GM23338 (cell line): Measurements from ENCODE around the gene CLCN2. TPM values are rescaled to one million over a fixed set of nuclear protein-coding genes. Genes with fewer than 3 reads are reported as not detected.
A peak's percentile ranks its signal among the peaks of the same experiment; 100 is the strongest.

ENCODE experiments used
- ATAC-seq: fragments of 200-7000 bp; cut with Tn5 transposase; 3 replicates; pipeline ENCODE4 v1.9.1; 2020
- DNase-seq: peaks from one replicate; pipeline ENCODE4 v3.0.0-alpha.2; 2015; ENCODE audit warnings: low spot score
- H2AFZ ChIP-seq: fragments of 200-600 bp; sonication (generic); 2 replicates; pipeline ENCODE4 v1.8.0; 2016; ENCODE audit warnings: antibody characterized with exemption, mild to moderate bottlenecking, moderate library complexity
- H3F3A ChIP-seq: fragments of 200-600 bp; sonication (generic); replicated peaks from 2 replicates; pipeline ENCODE4 v1.8.0; 2017; ENCODE audit warnings: antibody characterized with exemption, mixed run types, low read depth
- H3K27ac ChIP-seq: fragments of 200-600 bp; sonication (generic); 2 replicates; pipeline ENCODE4 v1.6.1; 2016; ENCODE audit warnings: low read depth
- H3K27me3 ChIP-seq: fragments of 200-600 bp; sonication (generic); 2 replicates; pipeline ENCODE4 v1.8.0; 2016; ENCODE audit warnings: mild to moderate bottlenecking, mixed run types, moderate library complexity; ENCODE audit not compliant: insufficient read depth
- H3K36me3 ChIP-seq: fragments of 200-600 bp; sonication (generic); 2 replicates; pipeline ENCODE4 v1.8.0; 2016; ENCODE audit warnings: mild to moderate bottlenecking; ENCODE audit not compliant: insufficient read depth
- H3K4me1 ChIP-seq: fragments of 200-600 bp; sonication (generic); 2 replicates; pipeline ENCODE4 v1.8.0; 2016; ENCODE audit warnings: mild to moderate bottlenecking, moderate library complexity; ENCODE audit not compliant: insufficient read depth
- H3K4me2 ChIP-seq: fragments of 200-600 bp; sonication (generic); 2 replicates; pipeline ENCODE4 v1.7.1; 2017; ENCODE audit warnings: mixed run types
- H3K4me3 ChIP-seq: fragments of 200-600 bp; sonication (generic); 2 replicates; pipeline ENCODE4 v1.6.1; 2016; ENCODE audit warnings: mixed run types
- H3K79me2 ChIP-seq: fragments of 200-600 bp; sonication (generic); replicated peaks from 2 replicates; pipeline ENCODE4 v1.8.0; 2017; ENCODE audit warnings: mild to moderate bottlenecking; ENCODE audit not compliant: insufficient read depth
- H3K9me2 ChIP-seq: fragments of 200-600 bp; sonication (generic); 2 replicates; pipeline ENCODE4 v1.8.0; 2017; ENCODE audit not compliant: insufficient read depth
- H4K20me1 ChIP-seq: fragments of 200-600 bp; sonication (generic); replicated peaks from 2 replicates; pipeline ENCODE4 v1.8.0; 2017; ENCODE audit warnings: mild to moderate bottlenecking; ENCODE audit not compliant: insufficient read depth
- H3K27ac Mint-ChIP-seq: 2 replicates; pipeline ENCODE4 v1.8.0; 2020; ENCODE audit warnings: inconsistent platforms, mild to moderate bottlenecking, moderate library complexity, mixed read lengths
- H3K27me3 Mint-ChIP-seq: 3 replicates; pipeline ENCODE4 v1.8.0; 2022; ENCODE audit warnings: low read depth, mild to moderate bottlenecking, moderate library complexity, mixed read lengths, inconsistent platforms; ENCODE audit not compliant: insufficient read depth, poor library complexity
- H3K36me3 Mint-ChIP-seq: 3 replicates; pipeline ENCODE4 v1.8.0; 2021; ENCODE audit warnings: low read depth, mild to moderate bottlenecking, inconsistent platforms, moderate library complexity, mixed read lengths
- H3K4me1 Mint-ChIP-seq: 3 replicates; pipeline ENCODE4 v1.8.0; 2020; ENCODE audit warnings: mild to moderate bottlenecking, inconsistent platforms, mixed read lengths
- H3K4me3 Mint-ChIP-seq: 3 replicates; pipeline ENCODE4 v1.8.0; 2021; ENCODE audit warnings: moderate library complexity, mild to moderate bottlenecking, inconsistent platforms, mixed read lengths
- H3K9me3 Mint-ChIP-seq: 3 replicates; pipeline ENCODE4 v1.8.0; 2020; ENCODE audit warnings: moderate library complexity, mild to moderate bottlenecking, inconsistent platforms, mixed read lengths
- EZH2phosphoT487 ChIP-seq: fragments of 200-600 bp; sonication (generic); IDR thresholded peaks from one replicate; pipeline ENCODE4 v1.8.1; 2018; ENCODE audit warnings: antibody characterized with exemption; ENCODE audit not compliant: unreplicated experiment
- STAT1 ChIP-seq: IDR thresholded peaks from one replicate; pipeline ENCODE4 v1.6.1; 2016; ENCODE audit warnings: antibody characterized with exemption; ENCODE audit not compliant: unreplicated experiment
- ZNF114 ChIP-seq: fragments of 250-450 bp; sonication (Bioruptor Pico); IDR thresholded peaks from 2 replicates; pipeline ENCODE4 v1.5.0; 2020; ENCODE audit warnings: mild to moderate bottlenecking, moderate library complexity
- ZNF331 ChIP-seq: fragments of 250-450 bp; sonication (Bioruptor Pico); IDR thresholded peaks from 2 replicates; pipeline ENCODE4 v1.5.0; 2020; ENCODE audit warnings: low read depth, mild to moderate bottlenecking, moderate library complexity
- polyA plus RNA-seq: library from polyadenylated mRNA; unstranded; fragments of >200 nt; fragmentation: Nextera tagmentation; extraction: Ambion mirVana; gene quantifications from 2 replicates; pipeline ENCODE4 v1.2.1, GENCODE V29; 2016
- total RNA-seq: library from RNA; depleted of rRNA; stranded (reverse); fragments of >200 nt; shearing (Covaris generic); gene quantifications from 2 replicates; pipeline ENCODE4 v1.2.3, GENCODE V29; 2014
- TF ChIP-seq, protein P1 (sequence below), 2 experiments: fragments of 200-600 bp in 1 of 2; sonication (generic) in 1 of 2; conservative IDR thresholded peaks; 2 replicates each; pipeline versions ENCODE4 v1.5.1 to v1.6.1; 2016 to 2017; ENCODE audit warnings: antibody characterized with exemption in 2 of 2, low read depth in 2 of 2, mild to moderate bottlenecking in 2 of 2, moderate library complexity in 1 of 2
- TF ChIP-seq, protein P2 (sequence below): IDR thresholded peaks from one replicate; pipeline ENCODE4 v1.6.1; 2018; ENCODE audit warnings: antibody characterized with exemption; ENCODE audit not compliant: unreplicated experiment

CLCN2 gene
- total and polyA plus RNA-seq, 2 experiments from 2014 or later, result 7.0 to 9.2 TPM

DNA sequence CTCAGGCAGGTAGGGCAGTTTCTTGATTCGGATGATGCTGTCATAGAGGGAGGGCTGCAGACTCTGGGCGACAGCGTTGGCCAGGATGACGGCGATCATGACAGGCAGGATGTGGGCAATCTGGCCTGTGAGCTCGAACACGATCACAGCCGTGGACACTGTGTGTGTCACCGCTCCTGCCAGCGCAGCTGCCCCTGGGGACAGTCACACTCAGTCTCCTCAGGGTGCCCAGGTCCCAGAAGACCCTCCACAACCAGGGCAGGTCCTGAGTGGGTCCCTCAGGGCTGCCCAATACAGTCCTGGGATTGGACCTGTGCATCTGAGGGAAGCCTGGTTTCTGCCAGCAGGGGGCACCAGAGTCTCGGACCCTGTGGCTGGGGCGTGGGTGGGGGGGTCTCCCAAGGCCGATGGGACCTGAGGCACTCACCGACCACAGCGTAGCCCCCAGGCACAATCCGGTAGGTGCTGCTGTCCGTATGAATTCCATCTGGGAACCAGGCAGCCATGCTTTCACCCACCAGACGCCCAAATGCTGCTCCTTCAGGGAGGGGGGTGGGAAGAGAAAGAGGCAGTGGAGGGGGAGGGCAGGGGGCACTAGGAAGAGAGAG is 7.2 kb downstream of the CLCN2 start:
- H3K27me3 ChIP-seq, result no peaks in the 10 kb centered on the region
- DNase-seq (peak; percentile 73), ATAC-seq (peak; percentile 85)
- peaks cover 12% of the 10 kb centered on the region for H3K4me1 Mint-ChIP-seq
- peaks cover 36% of the 10 kb centered on the region for H3K36me3 Mint-ChIP-seq
- H3K79me2 ChIP-seq, result no peaks in the 10 kb centered on the region
- TF ChIP-seq, protein P1, sequence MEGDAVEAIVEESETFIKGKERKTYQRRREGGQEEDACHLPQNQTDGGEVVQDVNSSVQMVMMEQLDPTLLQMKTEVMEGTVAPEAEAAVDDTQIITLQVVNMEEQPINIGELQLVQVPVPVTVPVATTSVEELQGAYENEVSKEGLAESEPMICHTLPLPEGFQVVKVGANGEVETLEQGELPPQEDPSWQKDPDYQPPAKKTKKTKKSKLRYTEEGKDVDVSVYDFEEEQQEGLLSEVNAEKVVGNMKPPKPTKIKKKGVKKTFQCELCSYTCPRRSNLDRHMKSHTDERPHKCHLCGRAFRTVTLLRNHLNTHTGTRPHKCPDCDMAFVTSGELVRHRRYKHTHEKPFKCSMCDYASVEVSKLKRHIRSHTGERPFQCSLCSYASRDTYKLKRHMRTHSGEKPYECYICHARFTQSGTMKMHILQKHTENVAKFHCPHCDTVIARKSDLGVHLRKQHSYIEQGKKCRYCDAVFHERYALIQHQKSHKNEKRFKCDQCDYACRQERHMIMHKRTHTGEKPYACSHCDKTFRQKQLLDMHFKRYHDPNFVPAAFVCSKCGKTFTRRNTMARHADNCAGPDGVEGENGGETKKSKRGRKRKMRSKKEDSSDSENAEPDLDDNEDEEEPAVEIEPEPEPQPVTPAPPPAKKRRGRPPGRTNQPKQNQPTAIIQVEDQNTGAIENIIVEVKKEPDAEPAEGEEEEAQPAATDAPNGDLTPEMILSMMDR (conservative IDR thresholded peaks at IDR 0.05; ENCODE audit: low read depth in 2 of 2), result peak; percentile 61 to 87
- TF ChIP-seq EZH2phosphoT487, result no peak
- H3K4me3 Mint-ChIP-seq, result no peak overlapping the region
- H3K36me3 ChIP-seq, result 0 out of 2 replicates have a peak, but pooled peaks cover 3% of the 10 kb centered on the region
- H3K9me3 Mint-ChIP-seq, result no peaks in the 10 kb centered on the region
- no peak overlapping the region for H3K4me2 ChIP-seq
- no peak overlapping the region for H3K27ac ChIP-seq
- H3K4me1 ChIP-seq, result peaks cover 6% of the 10 kb centered on the region; the same call in 1 of the 2 replicates
- no peak overlapping the region for H3K4me3 ChIP-seq
- H3K27me3 Mint-ChIP-seq, result peaks cover 3% of the 10 kb centered on the region
- 0 out of 2 replicates have a peak, but pooled peaks cover 2% of the 10 kb centered on the region for H3F3A ChIP-seq
- H4K20me1 ChIP-seq, result 0 out of 2 replicates have a peak, but pooled peaks cover 4% of the 10 kb centered on the region
- no peak overlapping the region for H2AFZ ChIP-seq
- H3K9me2 ChIP-seq, result no peaks in the 10 kb centered on the region
- H3K27ac Mint-ChIP-seq, result no peak overlapping the region

DNA sequence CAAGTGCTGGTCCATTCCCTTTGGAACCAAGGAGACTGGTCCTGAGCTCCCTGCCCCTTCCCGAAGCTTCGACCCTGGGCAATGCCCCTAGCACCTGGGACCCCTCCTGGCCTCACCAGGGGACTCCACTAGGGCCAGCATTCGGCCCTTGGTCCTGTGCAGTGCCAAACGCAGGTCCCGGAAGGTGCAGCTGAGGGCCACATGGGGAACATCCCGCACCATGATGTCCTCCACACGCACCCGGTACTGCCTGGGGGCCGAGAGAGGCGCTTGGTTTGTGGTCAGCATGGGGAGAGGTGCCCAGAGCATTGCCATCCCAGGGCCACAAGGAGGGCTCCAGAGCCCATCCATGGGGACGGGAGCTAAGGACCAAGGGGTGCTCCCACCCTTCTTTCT is 7.9 kb downstream of the CLCN2 start:
- H3K36me3 Mint-ChIP-seq, result peaks cover 36% of the 10 kb centered on the region
- Histone ChIP-seq H4K20me1 (0 out of 2 replicates have a peak, but pooled peaks cover 4% of the 10 kb centered on the region), H2AFZ (no peak overlapping the region), H3F3A (0 out of 2 replicates have a peak, but pooled peaks cover 2% of the 10 kb centered on the region), H3K4me2 (no peak overlapping the region), H3K9me2 (no peaks in the 10 kb centered on the region), H3K27ac (no peak overlapping the region), H3K4me1 (peaks cover 6% of the 10 kb centered on the region; the same call in 1 of the 2 replicates), H3K27me3 (no peaks in the 10 kb centered on the region), H3K4me3 (no peak overlapping the region), H3K79me2 (no peaks in the 10 kb centered on the region), H3K36me3 (0 out of 2 replicates have a peak, but pooled peaks cover 3% of the 10 kb centered on the region)
- H3K27ac Mint-ChIP-seq, result no peak overlapping the region
- H3K9me3 Mint-ChIP-seq, result no peaks in the 10 kb centered on the region
- H3K27me3 Mint-ChIP-seq, result peaks cover under 1% of the 10 kb centered on the region
- peaks cover 8% of the 10 kb centered on the region for H3K4me1 Mint-ChIP-seq
- H3K4me3 Mint-ChIP-seq, result no peak overlapping the region
- DNase-seq, result no peak
- no peak for ATAC-seq
- TF ChIP-seq STAT1 (no peak), ZNF114 (CRISPR knock-in tag) (no peak), ZNF331 (CRISPR knock-in tag) (no peak)
- TF ChIP-seq, protein P2, sequence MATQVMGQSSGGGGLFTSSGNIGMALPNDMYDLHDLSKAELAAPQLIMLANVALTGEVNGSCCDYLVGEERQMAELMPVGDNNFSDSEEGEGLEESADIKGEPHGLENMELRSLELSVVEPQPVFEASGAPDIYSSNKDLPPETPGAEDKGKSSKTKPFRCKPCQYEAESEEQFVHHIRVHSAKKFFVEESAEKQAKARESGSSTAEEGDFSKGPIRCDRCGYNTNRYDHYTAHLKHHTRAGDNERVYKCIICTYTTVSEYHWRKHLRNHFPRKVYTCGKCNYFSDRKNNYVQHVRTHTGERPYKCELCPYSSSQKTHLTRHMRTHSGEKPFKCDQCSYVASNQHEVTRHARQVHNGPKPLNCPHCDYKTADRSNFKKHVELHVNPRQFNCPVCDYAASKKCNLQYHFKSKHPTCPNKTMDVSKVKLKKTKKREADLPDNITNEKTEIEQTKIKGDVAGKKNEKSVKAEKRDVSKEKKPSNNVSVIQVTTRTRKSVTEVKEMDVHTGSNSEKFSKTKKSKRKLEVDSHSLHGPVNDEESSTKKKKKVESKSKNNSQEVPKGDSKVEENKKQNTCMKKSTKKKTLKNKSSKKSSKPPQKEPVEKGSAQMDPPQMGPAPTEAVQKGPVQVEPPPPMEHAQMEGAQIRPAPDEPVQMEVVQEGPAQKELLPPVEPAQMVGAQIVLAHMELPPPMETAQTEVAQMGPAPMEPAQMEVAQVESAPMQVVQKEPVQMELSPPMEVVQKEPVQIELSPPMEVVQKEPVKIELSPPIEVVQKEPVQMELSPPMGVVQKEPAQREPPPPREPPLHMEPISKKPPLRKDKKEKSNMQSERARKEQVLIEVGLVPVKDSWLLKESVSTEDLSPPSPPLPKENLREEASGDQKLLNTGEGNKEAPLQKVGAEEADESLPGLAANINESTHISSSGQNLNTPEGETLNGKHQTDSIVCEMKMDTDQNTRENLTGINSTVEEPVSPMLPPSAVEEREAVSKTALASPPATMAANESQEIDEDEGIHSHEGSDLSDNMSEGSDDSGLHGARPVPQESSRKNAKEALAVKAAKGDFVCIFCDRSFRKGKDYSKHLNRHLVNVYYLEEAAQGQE, result no peak
- TF ChIP-seq, protein P1 (conservative IDR thresholded peaks at IDR 0.05; ENCODE audit: low read depth in 2 of 2), result no peak
